OCI-LY3 (cell line): ENCODE results near the gene LTBP2.

ENCODE experiments used
- H2AFZ ChIP-seq: fragments of 200-600, 300-600 bp; shearing (Covaris generic); 2 replicates; pipeline ENCODE4 v1.6.0; 2014; ENCODE audit warnings: antibody characterized with exemption, low read depth, low read length
- H3K27ac ChIP-seq: fragments of 200-600, 300-600 bp; sonication (generic); 2 replicates; pipeline ENCODE4 v1.5.1; 2014; ENCODE audit warnings: mild to moderate bottlenecking, low read length, moderate library complexity, mixed read lengths
- H3K27me3 ChIP-seq: fragments of 200-600, 300-600 bp; sonication (generic); 2 replicates; pipeline ENCODE4 v1.6.1; 2014; ENCODE audit warnings: low read depth, low read length, mixed read lengths
- H3K36me3 ChIP-seq: fragments of 200-600, 300-600 bp; sonication (generic); replicated peaks from 2 replicates; pipeline ENCODE3; 2014; ENCODE audit warnings: low read depth, low read length, mixed read lengths
- H3K4me1 ChIP-seq: fragments of 300-600, 200-600 bp; sonication (generic); 2 replicates; pipeline ENCODE4 v1.6.1; 2014; ENCODE audit warnings: low read length, mixed read lengths
- H3K4me2 ChIP-seq: fragments of 200-600, 300-600 bp; sonication (generic); 2 replicates; pipeline ENCODE4 v1.6.1; 2014; ENCODE audit warnings: low read length, mixed read lengths
- H3K4me3 ChIP-seq: fragments of 300-600, 200-600 bp; sonication (generic); 2 replicates; pipeline ENCODE4 v1.5.1; 2014; ENCODE audit warnings: antibody characterized with exemption, mild to moderate bottlenecking, low read length, moderate library complexity
- H3K79me2 ChIP-seq: fragments of 300-600, 200-600 bp; shearing (Covaris generic); 2 replicates; pipeline ENCODE4 v1.6.1; 2014; ENCODE audit warnings: mild to moderate bottlenecking, low read length, mixed read lengths
- H3K9ac ChIP-seq: fragments of 300-600, 200-600 bp; shearing (Covaris generic); 2 replicates; pipeline ENCODE4 v1.6.0; 2014; ENCODE audit warnings: mild to moderate bottlenecking, low read length, moderate library complexity
- H3K9me3 ChIP-seq: fragments of 200-600, 300-600 bp; shearing (Covaris generic); 2 replicates; pipeline ENCODE4 v1.6.1; 2014; ENCODE audit warnings: low read length, mixed read lengths; ENCODE audit not compliant: insufficient read depth
- H4K20me1 ChIP-seq: fragments of 200-600, 300-600 bp; sonication (generic); 2 replicates; pipeline ENCODE4 v1.6.1; 2016; ENCODE audit warnings: low read length, mixed read lengths; ENCODE audit not compliant: insufficient read depth
- EZH2phosphoT487 ChIP-seq: fragments of 200-600 bp; shearing (Covaris generic); IDR thresholded peaks from 2 replicates; pipeline ENCODE4 v1.6.1; 2018; ENCODE audit warnings: antibody characterized with exemption, mixed run types, low read depth
- TF ChIP-seq, protein P1 (sequence below): fragments of 200-600, 300-600 bp; sonication (generic); IDR thresholded peaks from 2 replicates; pipeline ENCODE4 v1.5.1; 2014; ENCODE audit warnings: antibody characterized with exemption, low read length, low read depth

The LTBP2 gene

DNA sequence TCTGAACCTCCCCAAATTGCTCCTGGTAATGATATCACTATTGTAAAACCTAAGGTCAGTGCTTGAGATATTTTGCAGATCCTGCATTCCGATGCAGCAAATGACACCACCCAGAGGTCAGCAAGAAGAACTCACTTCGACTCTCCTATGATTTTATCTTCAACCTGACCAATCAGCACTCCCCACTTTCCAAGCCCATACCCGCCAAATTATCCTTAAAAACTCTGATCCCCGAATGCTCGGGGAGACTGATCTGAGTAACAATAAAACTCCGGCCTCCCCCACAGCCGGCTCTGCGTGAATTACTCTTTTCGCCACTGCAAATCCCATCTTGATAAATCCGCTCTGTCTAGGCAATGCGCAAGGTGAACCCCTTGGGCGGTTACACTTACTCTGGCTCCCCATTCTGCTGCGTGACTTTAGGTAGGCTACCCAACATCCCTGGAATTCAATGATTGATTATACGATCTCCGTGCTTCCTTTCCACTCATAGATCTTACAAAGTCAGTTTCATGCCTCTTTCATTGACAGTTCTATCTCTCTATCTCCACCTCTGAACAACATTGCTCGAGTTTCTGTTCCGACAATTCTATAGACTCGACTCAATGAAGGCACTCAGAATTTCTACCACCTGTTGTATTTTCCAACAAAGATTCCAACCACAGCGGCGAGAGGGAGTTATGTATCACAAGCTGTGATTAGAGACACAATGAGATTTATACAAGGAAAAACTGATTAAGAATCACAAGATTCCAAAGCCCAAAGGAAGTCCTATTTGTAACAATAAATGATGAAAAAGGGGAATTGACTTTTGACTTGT is 119.9 kb downstream of the LTBP2 start:
- H3K9ac ChIP-seq, result peak overlapping the region; percentile 77
- H3K9me3 ChIP-seq, result no peaks in the 10 kb centered on the region
- H3K4me2 ChIP-seq, result peak overlapping the region; percentile 99
- H2AFZ ChIP-seq, result no peak overlapping the region
- peaks cover 31% of the 10 kb centered on the region for H3K4me1 ChIP-seq
- peak overlapping the region; percentile 89 for H3K4me3 ChIP-seq
- H3K27ac ChIP-seq, result no peak overlapping the region
- H3K27me3 ChIP-seq, result no peaks in the 10 kb centered on the region
- no peak for TF ChIP-seq EZH2phosphoT487
- TF ChIP-seq, protein P1, sequence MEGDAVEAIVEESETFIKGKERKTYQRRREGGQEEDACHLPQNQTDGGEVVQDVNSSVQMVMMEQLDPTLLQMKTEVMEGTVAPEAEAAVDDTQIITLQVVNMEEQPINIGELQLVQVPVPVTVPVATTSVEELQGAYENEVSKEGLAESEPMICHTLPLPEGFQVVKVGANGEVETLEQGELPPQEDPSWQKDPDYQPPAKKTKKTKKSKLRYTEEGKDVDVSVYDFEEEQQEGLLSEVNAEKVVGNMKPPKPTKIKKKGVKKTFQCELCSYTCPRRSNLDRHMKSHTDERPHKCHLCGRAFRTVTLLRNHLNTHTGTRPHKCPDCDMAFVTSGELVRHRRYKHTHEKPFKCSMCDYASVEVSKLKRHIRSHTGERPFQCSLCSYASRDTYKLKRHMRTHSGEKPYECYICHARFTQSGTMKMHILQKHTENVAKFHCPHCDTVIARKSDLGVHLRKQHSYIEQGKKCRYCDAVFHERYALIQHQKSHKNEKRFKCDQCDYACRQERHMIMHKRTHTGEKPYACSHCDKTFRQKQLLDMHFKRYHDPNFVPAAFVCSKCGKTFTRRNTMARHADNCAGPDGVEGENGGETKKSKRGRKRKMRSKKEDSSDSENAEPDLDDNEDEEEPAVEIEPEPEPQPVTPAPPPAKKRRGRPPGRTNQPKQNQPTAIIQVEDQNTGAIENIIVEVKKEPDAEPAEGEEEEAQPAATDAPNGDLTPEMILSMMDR, result peak; percentile 58
- 0 out of 2 replicates have a peak, but pooled peaks cover 3% of the 10 kb centered on the region for H4K20me1 ChIP-seq
- peaks cover 4% of the 10 kb centered on the region for H3K36me3 ChIP-seq
- H3K79me2 ChIP-seq, result peaks cover 11% of the 10 kb centered on the region

DNA sequence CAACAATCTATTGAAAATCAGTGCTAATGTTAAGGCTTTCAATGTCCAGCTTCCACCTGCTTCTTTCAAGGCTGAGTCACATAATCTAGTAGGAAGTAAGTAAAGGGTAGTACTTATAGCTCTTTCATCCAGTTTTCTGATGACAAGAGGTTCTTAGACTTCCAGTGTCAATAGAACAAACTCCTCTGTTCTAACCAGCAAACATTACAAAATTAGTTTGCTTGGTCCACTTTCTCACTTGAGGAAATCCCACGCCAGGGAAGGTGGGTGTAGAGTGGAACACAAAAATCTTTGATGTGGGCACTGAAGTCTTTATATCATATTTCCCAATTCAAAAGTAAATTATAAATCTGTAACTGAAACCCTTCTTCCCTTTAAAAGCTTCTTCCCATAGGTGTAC is 121.6 kb downstream of the LTBP2 start:
- Histone ChIP-seq H3K27me3 (no peaks in the 10 kb centered on the region), H3K36me3 (peaks cover 4% of the 10 kb centered on the region), H3K4me2 (no peak overlapping the region), H3K9me3 (no peaks in the 10 kb centered on the region), H2AFZ (no peak overlapping the region), H3K27ac (no peak overlapping the region), H3K9ac (no peak overlapping the region), H3K4me3 (no peak overlapping the region), H4K20me1 (0 out of 2 replicates have a peak, but pooled peaks cover 3% of the 10 kb centered on the region), H3K4me1 (peaks cover 30% of the 10 kb centered on the region), H3K79me2 (peaks cover 11% of the 10 kb centered on the region)
- TF ChIP-seq, protein P1, result no peak
- no peak for TF ChIP-seq EZH2phosphoT487

DNA sequence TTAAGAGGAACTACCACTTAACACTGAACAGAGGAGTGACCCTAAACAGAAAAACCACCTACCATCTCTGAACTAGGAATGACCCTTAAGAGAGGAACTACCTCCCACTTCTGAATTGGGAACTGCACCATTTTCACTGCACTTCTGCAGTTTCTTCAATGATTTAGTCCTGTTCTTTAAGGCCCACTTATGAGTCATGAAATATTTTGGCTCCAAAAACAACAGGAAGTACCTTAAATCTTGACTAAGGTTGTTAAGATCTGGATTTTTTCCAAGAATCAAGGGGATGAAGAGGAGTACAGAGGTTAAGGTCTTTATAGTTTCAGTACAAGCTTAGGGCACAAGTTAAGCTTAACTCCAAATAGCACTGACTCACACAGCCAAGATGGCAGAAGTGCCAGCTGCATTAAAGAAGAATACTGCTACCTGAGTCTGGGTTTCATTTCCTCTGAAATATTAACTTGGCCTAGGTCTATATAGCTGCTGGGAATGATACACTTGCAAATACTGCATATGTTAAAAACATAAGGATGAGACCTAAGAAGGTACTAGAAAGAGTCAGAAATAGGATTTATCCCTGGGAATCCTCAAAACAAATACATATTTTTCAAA is 123.1 kb downstream of the LTBP2 start:
- peaks cover 7% of the 10 kb centered on the region for H3K36me3 ChIP-seq
- H3K4me2 ChIP-seq, result peak overlapping the region; percentile 52
- H3K4me1 ChIP-seq, result peaks cover 16% of the 10 kb centered on the region
- TF ChIP-seq, protein P1, result no peak
- TF ChIP-seq EZH2phosphoT487, result no peak
- H3K9me3 ChIP-seq, result no peaks in the 10 kb centered on the region
- no peak overlapping the region for H2AFZ ChIP-seq
- no peak overlapping the region for H3K9ac ChIP-seq
- H3K27ac ChIP-seq, result peak overlapping the region; percentile 58
- H3K27me3 ChIP-seq, result no peaks in the 10 kb centered on the region
- 0 out of 2 replicates have a peak, but pooled peaks cover 3% of the 10 kb centered on the region for H4K20me1 ChIP-seq
- H3K79me2 ChIP-seq, result peaks cover under 1% of the 10 kb centered on the region; the same call in 1 of the 2 replicates
- no peak overlapping the region for H3K4me3 ChIP-seq

DNA sequence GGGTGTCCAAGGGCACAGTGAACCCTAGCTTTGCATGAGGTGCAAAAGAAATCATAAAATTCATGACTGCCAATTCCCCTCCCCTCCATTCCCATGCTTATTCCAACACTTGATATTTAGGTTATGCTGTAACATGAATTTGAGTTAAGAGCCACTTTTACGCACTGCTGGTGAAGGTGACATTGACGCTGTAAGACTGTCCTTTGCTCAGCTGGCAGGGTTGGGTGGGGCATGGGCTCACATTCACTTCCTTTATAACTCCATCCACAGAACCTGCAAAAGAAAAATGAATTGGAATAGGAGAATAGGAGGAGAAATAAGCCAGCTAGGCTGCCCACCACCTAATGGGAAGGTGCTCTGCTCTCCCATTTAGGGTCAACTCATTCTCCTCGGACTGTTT is 125.9 kb downstream of the LTBP2 start:
- H3K27me3 ChIP-seq, result no peaks in the 10 kb centered on the region
- H3K79me2 ChIP-seq, result no peaks in the 10 kb centered on the region
- H2AFZ ChIP-seq, result no peak overlapping the region
- no peak overlapping the region for H3K9ac ChIP-seq
- TF ChIP-seq, protein P1, result no peak
- TF ChIP-seq EZH2phosphoT487, result no peak
- H3K27ac ChIP-seq, result no peak overlapping the region
- H3K9me3 ChIP-seq, result no peaks in the 10 kb centered on the region
- peaks cover 12% of the 10 kb centered on the region for H3K4me1 ChIP-seq
- no peak overlapping the region for H3K4me3 ChIP-seq
- 0 out of 2 replicates have a peak, but pooled peaks cover 3% of the 10 kb centered on the region for H4K20me1 ChIP-seq
- peaks cover 7% of the 10 kb centered on the region for H3K36me3 ChIP-seq
- H3K4me2 ChIP-seq, result no peak overlapping the region
